Epithelial cell of proximal tubule (primary cell): ENCODE measurements around the gene AOPEP. TPM values are rescaled to one million over a fixed set of nuclear protein-coding genes. Genes with fewer than 3 reads are reported as not detected.
A peak's percentile ranks its signal among the peaks of the same experiment; 100 is the strongest.

Experiments
- DNase-seq: peaks from one replicate; pipeline ENCODE4 v3.0.0-alpha.2; 2011; ENCODE audit warnings: low read depth
- H3K4me3 ChIP-seq: 2 replicates; pipeline ENCODE4 v1.5.1; 2011; ENCODE audit warnings: low read depth, mild to moderate bottlenecking, low read length
- CTCF ChIP-seq: conservative IDR thresholded peaks from 2 replicates; pipeline ENCODE4 v1.5.1; 2012; ENCODE audit warnings: low read depth, mild to moderate bottlenecking, low read length
- total RNA-seq: library from RNA; depleted of rRNA; stranded (reverse); fragments of >200 nt; gene quantifications from 2 replicates; pipeline ENCODE4 v1.2.3, GENCODE V29; 2015

AOPEP gene
- total RNA-seq, 1 donor from 2014 or later: 27.0 TPM

DNA sequence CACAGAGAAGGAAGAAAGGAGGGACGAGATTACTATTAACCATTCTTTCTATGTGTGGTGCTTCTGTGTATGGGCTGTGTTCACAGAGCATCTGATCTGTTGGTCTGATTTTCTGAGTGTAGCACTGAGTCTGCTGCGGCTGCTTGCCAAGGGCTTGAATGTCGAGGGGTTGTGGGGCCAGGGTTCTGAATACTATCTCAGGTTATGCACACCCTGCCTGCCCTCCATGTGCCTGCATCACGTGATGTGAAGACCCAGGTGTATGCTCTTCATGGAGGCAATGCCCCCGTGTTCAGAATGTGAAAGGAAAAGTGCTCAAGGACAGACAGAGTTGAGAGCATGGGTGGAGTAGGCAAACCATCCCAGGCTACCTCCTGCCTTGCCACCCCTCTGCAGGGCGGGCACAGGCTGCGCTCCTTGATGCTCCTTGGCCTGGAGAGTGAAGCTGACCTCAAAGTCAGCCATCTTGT lies 336.1 kb downstream of the AOPEP start:
- DNase-seq: no peak
- H3K4me3 ChIP-seq: no peak overlapping the region
- no peak for TF ChIP-seq CTCF

DNA sequence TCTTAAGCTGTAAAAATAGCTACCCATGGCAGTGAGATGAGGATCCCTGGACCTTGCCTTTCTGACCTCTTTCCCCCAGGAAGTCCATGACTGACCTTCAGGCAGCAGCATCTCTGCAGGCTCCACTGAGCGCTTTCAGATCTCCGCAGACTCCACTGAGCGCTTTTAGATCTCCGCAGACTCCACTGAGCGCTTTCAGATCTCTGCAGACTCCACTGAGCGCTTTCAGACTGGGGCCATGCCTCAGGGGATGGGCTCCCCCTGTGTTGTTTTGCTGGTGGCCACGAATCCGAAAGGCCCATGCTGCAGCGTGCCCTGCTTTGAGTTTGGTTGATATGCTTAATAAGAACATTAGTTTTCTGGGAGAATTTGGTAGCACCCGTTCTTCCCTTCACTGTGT lies 336.8 kb downstream of the AOPEP start:
- DNase-seq: no peak
- no peak for TF ChIP-seq CTCF
- H3K4me3 ChIP-seq: no peak overlapping the region

- H3K4me3 ChIP-seq: no peak overlapping the region
- no peak for DNase-seq
- TF ChIP-seq CTCF: no peak
Measured at GRCh38 chr9:95065224-95065623, 338.7 kb downstream of the AOPEP start.

DNA sequence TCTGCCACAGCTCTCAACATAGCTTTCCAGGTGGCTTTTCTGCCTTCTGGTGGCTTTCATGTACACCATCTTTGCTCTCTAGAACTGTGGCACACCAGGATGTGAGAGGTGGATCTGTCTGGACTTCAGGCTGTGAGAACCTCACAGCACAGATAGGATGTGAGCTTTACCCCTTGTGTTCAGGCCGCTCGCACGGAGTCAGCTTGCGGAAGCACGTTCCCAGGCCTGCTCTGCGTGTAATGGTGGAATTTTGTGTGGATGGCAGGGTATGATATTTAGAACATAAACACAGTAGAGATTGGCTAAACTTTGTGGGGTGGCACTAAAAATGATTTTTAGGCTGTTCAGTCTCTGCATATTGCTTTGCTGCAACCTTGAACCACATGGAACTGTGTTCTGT lies 340.6 kb downstream of the AOPEP start:
- no peak overlapping the region for H3K4me3 ChIP-seq
- no peak for TF ChIP-seq CTCF
- no peak for DNase-seq

GRCh38 chr9:95067897-95068296 lies 341.4 kb downstream of the AOPEP start:
- DNase-seq: no peak
- no peak for TF ChIP-seq CTCF
- no peak overlapping the region for H3K4me3 ChIP-seq

DNA sequence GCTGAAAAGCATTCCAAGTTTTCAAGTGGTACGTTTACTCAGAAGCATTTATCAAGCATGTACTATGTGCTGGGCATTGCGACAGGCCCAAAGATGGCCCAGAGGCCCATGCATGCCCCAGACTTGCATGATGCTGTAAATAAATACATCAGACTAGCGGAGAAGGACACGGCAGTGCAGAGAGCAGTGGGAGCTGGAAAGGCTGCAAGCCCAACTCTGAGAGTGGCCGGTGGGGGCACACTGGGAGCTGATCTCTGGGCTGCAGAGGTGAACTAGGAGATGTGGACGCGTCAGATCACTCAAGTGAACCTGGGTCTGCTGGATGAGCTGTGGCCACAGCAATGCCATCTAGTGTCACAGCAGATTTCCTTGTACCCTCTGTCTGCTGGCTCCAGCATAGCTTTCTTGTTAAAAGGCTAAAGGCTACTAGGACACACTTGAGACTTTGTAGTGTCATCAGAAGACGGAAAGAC lies 344.1 kb downstream of the AOPEP start:
- TF ChIP-seq CTCF: peak; percentile 10
- no peak overlapping the region for H3K4me3 ChIP-seq
- DNase-seq: no peak

DNA sequence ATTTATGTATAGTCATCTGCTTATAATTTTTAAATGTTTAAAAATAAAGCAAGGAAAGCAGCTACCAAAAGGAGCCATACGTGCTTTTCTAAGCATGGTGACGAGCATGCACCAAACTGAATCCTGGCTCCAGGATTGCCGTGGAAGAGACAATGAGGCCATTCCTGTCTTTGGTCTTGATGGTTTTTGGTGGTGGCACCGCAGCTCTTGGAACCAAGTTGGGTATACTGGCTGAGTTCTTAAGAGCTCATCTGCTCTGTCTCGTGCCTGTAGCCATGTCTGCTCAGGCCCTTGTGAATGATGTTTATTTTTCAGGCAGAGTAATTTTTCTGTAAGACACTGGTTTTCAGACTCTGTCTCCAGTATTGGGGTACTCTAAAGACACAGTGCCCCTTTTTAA lies 345.0 kb downstream of the AOPEP start:
- no peak overlapping the region for H3K4me3 ChIP-seq
- no peak for DNase-seq
- TF ChIP-seq CTCF: no peak
